Ishikawa (cell line): ENCODE measurements around the gene TBXAS1.

Experiments used
- EGR1 ChIP-seq: IDR thresholded peaks from 2 replicates; pipeline ENCODE4 v1.6.1; 2012
- EP300 ChIP-seq: IDR thresholded peaks from 2 replicates; pipeline ENCODE4 v1.6.1; 2012; ENCODE audit warnings: borderline replicate concordance
- FOXM1 ChIP-seq: IDR thresholded peaks from 2 replicates; pipeline ENCODE4 v1.6.1; 2012; ENCODE audit warnings: low read depth, borderline replicate concordance
- MAX ChIP-seq: IDR thresholded peaks from 2 replicates; pipeline ENCODE4 v1.6.1; 2012
- NFIC ChIP-seq: IDR thresholded peaks from 2 replicates; pipeline ENCODE4 v1.6.1; 2012
- RAD21 ChIP-seq: IDR thresholded peaks from 2 replicates; pipeline ENCODE4 v1.6.1; 2012; ENCODE audit warnings: low read depth
- TAF1 ChIP-seq: IDR thresholded peaks from 2 replicates; pipeline ENCODE4 v1.6.1; 2012; ENCODE audit warnings: low read depth, mild to moderate bottlenecking
- USF1 ChIP-seq: IDR thresholded peaks from 2 replicates; pipeline ENCODE4 v1.6.1; 2012
- YY1 ChIP-seq: IDR thresholded peaks from 2 replicates; pipeline ENCODE4 v1.6.1; 2012; ENCODE audit warnings: low read depth

DNA sequence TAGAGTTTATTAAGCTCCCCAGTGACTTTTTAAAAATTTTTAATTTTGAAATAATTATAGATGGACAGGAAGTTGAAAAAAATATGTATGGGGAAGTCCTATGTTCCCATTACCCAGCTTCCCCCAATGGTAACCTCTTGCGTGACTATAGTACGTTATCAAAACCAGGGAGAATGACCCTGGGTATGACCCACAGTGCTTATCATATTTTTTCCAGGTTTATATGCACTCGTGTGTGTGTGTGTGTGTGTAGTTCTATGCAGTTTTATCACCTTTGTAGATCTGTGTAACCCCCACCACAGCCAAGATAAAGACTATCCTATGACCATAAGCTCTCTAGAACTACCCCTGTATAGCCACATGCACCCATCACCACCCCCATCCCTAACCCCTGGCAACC is 72.8 kb downstream of the TBXAS1 start:
- no peak for TF ChIP-seq TAF1
- TF ChIP-seq RAD21 = no peak
- no peak for TF ChIP-seq EP300
- TF ChIP-seq EGR1 = no peak
- TF ChIP-seq USF1 = no peak
- no peak for TF ChIP-seq YY1
- no peak for TF ChIP-seq MAX
- no peak for TF ChIP-seq FOXM1
- no peak for TF ChIP-seq NFIC
